K562 (cell line): ENCODE results near the gene ALG1L2. TPM values are rescaled to one million over a fixed set of nuclear protein-coding genes. Genes with fewer than 3 reads are reported as not detected.
"Not testable (repeated sequence)": the region's sequence is repeated elsewhere in the genome, so short reads cannot be mapped to it uniquely, and the experiment has no call there.

Experiments
- ATAC-seq: fragments of 200-7000 bp; cut with Tn5 transposase; 3 replicates; pipeline ENCODE4 v1.9.1; 2020; ENCODE audit warnings: moderate library complexity
- BruUV-seq: library from RNA; stranded (reverse); fragments of 400-500 nt; replicated peaks from 2 replicates; lab custom pipeline; 2021; lab: Mats Ljungman, UMichigan
- CTCF ChIA-PET: fragments of 300-600 bp; formaldehyde crosslinking; extraction: SDS; loops from one replicate; lab custom pipeline; 2021; ENCODE audit warnings: low intra/inter-chr PET ratio; lab: Yijun Ruan, JAX
- POLR2A ChIA-PET: fragments of 300-600, 350-650 bp; sonication (Branson Sonifier 250); formaldehyde crosslinking; extraction: SDS; loops from one replicate; lab custom pipeline; 2021; ENCODE audit warnings: antibody characterized with exemption, inconsistent platforms; lab: Yijun Ruan, JAX
- DNase-seq, 4 experiments: peaks; one replicate each; pipeline versions ENCODE4 v3.0.0 to v3.0.0-alpha.2; 2011 to 2018; ENCODE audit warnings: low spot score in 3 of 4, mixed read lengths in 3 of 4; ENCODE audit errors: extremely low read depth in 1 of 4
- FAIRE-seq: peaks from 2 replicates; lab custom pipeline; 2011; peaks lifted over from hg19 to GRCh38; lab: Jason Lieb, UNC
- H2AFZ ChIP-seq: 2 replicates; pipeline ENCODE4 v1.6.0; 2011; ENCODE audit warnings: low read depth, low read length, control low read depth, inconsistent platforms
- H3K27ac ChIP-seq: fragments of 200-600 bp; 3 replicates; pipeline ENCODE4 v1.8.0; 2011; ENCODE audit warnings: low read depth, mild to moderate bottlenecking, control low read depth, inconsistent platforms, low read length, moderate library complexity, mixed read lengths; ENCODE audit errors: extremely low read depth
- H3K27me3 ChIP-seq, 2 experiments: fragments of 300-600 bp in 1 of 2; 2 replicates in 1 of 2; 3 replicates in 1 of 2; pipeline versions ENCODE4 v1.6.0 to v1.8.0; 2011; ENCODE audit warnings: inconsistent platforms in 2 of 2, low read length in 2 of 2, mild to moderate bottlenecking in 1 of 2, mixed read lengths in 1 of 2, moderate library complexity in 1 of 2; ENCODE audit not compliant: control insufficient read depth in 2 of 2, insufficient read depth in 2 of 2
- H3K36me3 ChIP-seq: fragments of 300-600 bp; 3 replicates; pipeline ENCODE4 v1.8.0; 2011; ENCODE audit warnings: mild to moderate bottlenecking, low read length, inconsistent platforms; ENCODE audit not compliant: control insufficient read depth, insufficient read depth
- H3K4me1 ChIP-seq, 2 experiments: fragments of 200-600 bp in 1 of 2; replicated peaks in 1 of 2; 2 replicates in 1 of 2; 3 replicates in 1 of 2; pipeline versions ENCODE4 v1.5.1 to v1.8.0; 2011; ENCODE audit warnings: inconsistent platforms in 2 of 2, low read length in 2 of 2, mild to moderate bottlenecking in 1 of 2, mixed read lengths in 1 of 2, moderate library complexity in 1 of 2; ENCODE audit not compliant: control insufficient read depth in 2 of 2, insufficient read depth in 2 of 2
- H3K4me2 ChIP-seq: 2 replicates; pipeline ENCODE4 v1.6.1; 2011; ENCODE audit warnings: low read length, control low read depth, inconsistent platforms, mixed read lengths; ENCODE audit not compliant: insufficient read depth
- H3K4me3 ChIP-seq: fragments of 200-600 bp; sonication (generic), shearing (Covaris generic); 2 replicates; pipeline ENCODE4 v1.5.1; 2016; ENCODE audit warnings: control low read depth, inconsistent platforms
- H3K79me2 ChIP-seq: fragments of 200-600 bp; 3 replicates; pipeline ENCODE4 v1.8.0; 2011; ENCODE audit warnings: low read length, inconsistent platforms; ENCODE audit not compliant: control insufficient read depth, insufficient read depth
- H3K9ac ChIP-seq, 2 experiments: 2 replicates each; pipeline versions ENCODE4 v1.6.0 to v1.6.1; 2011; ENCODE audit warnings: low read depth in 2 of 2, low read length in 2 of 2, control low read depth in 1 of 2, inconsistent platforms in 1 of 2, mild to moderate bottlenecking in 1 of 2, mixed read lengths in 1 of 2; ENCODE audit not compliant: insufficient read depth in 1 of 2
- H3K9me1 ChIP-seq: one replicate; pipeline ENCODE4 v1.6.0; 2011; ENCODE audit warnings: inconsistent platforms, mild to moderate bottlenecking, low read length, moderate library complexity; ENCODE audit not compliant: control insufficient read depth, insufficient read depth
- H3K9me3 ChIP-seq: replicated peaks from 2 replicates; pipeline ENCODE4 v1.5.1; 2011; ENCODE audit warnings: low read depth, low read length, inconsistent platforms; ENCODE audit not compliant: control insufficient read depth, insufficient read depth
- H4K20me1 ChIP-seq: replicated peaks from 2 replicates; pipeline ENCODE4 v1.6.1; 2011; ENCODE audit warnings: low read length, inconsistent platforms, mixed read lengths; ENCODE audit not compliant: control insufficient read depth, insufficient read depth
- PRDM10 ChIP-seq: fragments of 450-650 bp; IDR thresholded peaks from 2 replicates; pipeline ENCODE4 v1.6.1; 2018; ENCODE audit not compliant: partially characterized antibody
- whole genome bisulfite sequencing: fragments of 100-300 bp; shearing (Covaris generic); methylation state at CpG from one replicate; pipeline ENCODE4 v1.1.6; 2016; ENCODE audit warnings: low coverage, mixed read lengths; ENCODE audit not compliant: insufficient coverage; ENCODE audit errors: missing lambda C conversion rate; 5-methylcytosine and 5-hydroxymethylcytosine counted together
- in situ Hi-C: fragments of 300-500 bp; cut with MboI; formaldehyde crosslinking; loops from 4 replicates; pipeline ENCODE4 v1.15.0; 2018; ENCODE audit warnings: inconsistent platforms, mixed read lengths
- intact Hi-C: fragments of 100-400 bp; cut with micrococcal nuclease; formaldehyde crosslinking; loops from 2 replicates; pipeline ENCODE4 v1.14.2; 2022
- polyA plus RNA-seq, 8 experiments: library from polyadenylated mRNA; depleted of rRNA in 4 of 8; stranded (reverse) in 5 of 8; unstranded in 3 of 8; fragments of >200 nt; fragmentation: Nextera tagmentation in 2 of 8; fragmentation: Illumina TruSeq in 1 of 8; extraction: Ambion mirVana in 2 of 8; extraction: Trizol in 1 of 8; gene quantifications; 2 replicates each; pipeline versions ENCODE4 v1.2.1 to v1.2.3, GENCODE V29; 2011 to 2014; ENCODE audit warnings: inconsistent platforms in 1 of 8, missing spikeins in 1 of 8
- total RNA-seq, 7 experiments: library from RNA; depleted of rRNA in 6 of 7; stranded (reverse); fragments of >200 nt in 6 of 7; fragmentation: Illumina TruSeq in 2 of 7; extraction: Trizol in 2 of 7; gene quantifications; 2 replicates each; pipeline versions ENCODE4 v1.2.1 to v1.2.3, GENCODE V29; 2011 to 2021; ENCODE audit warnings: low replicate concordance in 1 of 7

Gene ALG1L2
- total and polyA plus RNA-seq, 9 of the 15 experiments (the other 6 are each of a cell fraction or from before 2014, with no cell fraction given) = 0.10 to 1.1 (median 0.33) TPM; not detected in 2

GRCh38 chr3:130058716-130059115 is 22.9 kb upstream of the ALG1L2 start:
- WGBS = 24% methylated on average over 6 of the region's 6 CpGs
- H2AFZ ChIP-seq, H3K9me1 ChIP-seq, H3K79me2 ChIP-seq, FAIRE-seq, BruUV-seq, DNase-seq, H3K9ac ChIP-seq, H3K9me3 ChIP-seq, H3K4me3 ChIP-seq, intact Hi-C loops, H4K20me1 ChIP-seq, H3K36me3 ChIP-seq, H3K27me3 ChIP-seq, CTCF ChIA-PET, in situ Hi-C loops, ATAC-seq, H3K27ac ChIP-seq, POLR2A ChIA-PET, H3K4me2 ChIP-seq, H3K4me1 ChIP-seq: not testable (repeated sequence)

GRCh38 chr3:130059162-130059561 is 22.5 kb upstream of the ALG1L2 start:
- ATAC-seq, H3K4me1 ChIP-seq, H3K9ac ChIP-seq, H3K9me1 ChIP-seq, H3K27ac ChIP-seq, POLR2A ChIA-PET, H3K9me3 ChIP-seq, DNase-seq, H2AFZ ChIP-seq, H3K4me3 ChIP-seq, H3K79me2 ChIP-seq, intact Hi-C loops, in situ Hi-C loops, CTCF ChIA-PET, H3K4me2 ChIP-seq, H3K27me3 ChIP-seq, BruUV-seq, H4K20me1 ChIP-seq, H3K36me3 ChIP-seq, FAIRE-seq: not testable (repeated sequence)
- 36% methylated on average over 1 of the region's 1 CpG for WGBS
- peak; percentile 74 for TF ChIP-seq PRDM10
